Kidney glomerular epithelial cell (primary cell): Measurements from ENCODE around the gene SLC6A7.
"Not testable (repeated sequence)": the region's sequence is repeated elsewhere in the genome, so short reads cannot be mapped to it uniquely, and the experiment has no call there.

Experiments
- DNase-seq: peaks from one replicate; lab custom pipeline; 2025; lab: John Stamatoyannopoulos, UW

The SLC6A7 gene

GRCh38 chr5:150219142-150219541 is 29.3 kb downstream of the SLC6A7 start:
- no peak for DNase-seq

GRCh38 chr5:150219861-150220260 is 30.0 kb downstream of the SLC6A7 start:
- DNase-seq, result no peak

DNA sequence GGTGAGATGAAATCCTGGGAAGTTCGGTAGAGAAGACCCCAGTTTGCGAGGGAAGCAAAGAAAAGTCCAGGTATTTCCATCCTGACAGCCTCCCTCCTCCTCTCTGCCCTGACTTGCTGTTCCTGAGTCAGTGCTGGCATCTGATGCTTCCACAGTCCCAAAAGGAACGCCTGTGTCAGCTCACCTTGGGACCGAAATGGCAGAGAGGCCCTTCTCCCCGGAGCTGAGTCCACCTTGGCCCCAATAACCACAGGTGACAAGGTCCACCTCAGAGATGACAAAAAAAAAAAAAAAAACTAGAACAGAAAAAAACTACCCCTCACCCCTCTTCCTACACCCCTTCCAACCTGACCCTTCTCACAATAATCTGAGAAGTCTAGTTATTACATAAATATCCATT is 31.6 kb downstream of the SLC6A7 start:
- no peak for DNase-seq

- no peak for DNase-seq
These were observed 33.0 kb downstream of the SLC6A7 start for GRCh38 chr5:150222906-150223305.

DNA sequence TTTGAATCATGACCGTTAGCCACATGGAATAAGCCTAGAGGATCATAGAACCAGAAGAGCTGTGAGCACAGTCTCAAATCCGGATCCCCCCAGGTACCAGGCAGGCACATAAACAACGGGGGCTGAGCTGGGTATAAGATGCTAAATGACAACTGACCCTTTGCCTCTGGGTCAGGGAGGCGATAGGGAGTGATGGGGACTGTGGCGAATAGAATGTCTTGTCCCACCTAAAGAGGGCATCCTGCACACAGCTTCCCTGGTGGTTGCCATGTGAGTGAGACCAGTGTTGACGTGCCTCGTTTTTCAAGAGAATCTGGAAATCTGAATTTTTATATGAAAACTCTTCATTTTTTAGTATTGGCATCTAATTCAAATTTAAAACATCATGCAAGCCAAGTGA is 33.6 kb downstream of the SLC6A7 start:
- DNase-seq, result no peak

DNA sequence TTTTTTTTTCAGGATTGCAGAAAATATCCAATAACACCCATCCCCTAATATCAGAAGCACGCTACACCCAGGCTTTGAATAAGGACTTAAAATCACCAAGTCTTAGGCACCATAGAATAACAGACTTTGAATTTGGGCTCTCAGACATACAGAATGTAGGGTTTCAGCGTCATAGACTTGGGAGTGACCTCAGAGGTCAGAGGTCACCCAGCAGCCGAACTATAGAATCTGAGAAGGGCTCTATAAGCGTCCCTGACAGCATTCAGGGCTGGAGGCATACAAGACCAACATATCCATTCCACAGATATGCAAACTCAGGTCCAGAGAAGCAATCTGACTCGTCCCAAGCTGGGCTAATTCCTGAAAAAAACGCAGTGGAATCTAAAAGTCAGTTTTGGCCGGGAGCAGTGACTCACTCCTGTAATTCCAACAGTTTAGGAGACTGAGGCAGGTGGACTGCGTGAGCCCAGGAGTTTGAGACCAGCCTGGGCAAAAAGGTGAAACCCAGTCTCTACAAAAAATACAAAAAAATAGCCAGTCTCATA is 34.7 kb downstream of the SLC6A7 start:
- no peak for DNase-seq

GRCh38 chr5:150227036-150227435 is 37.2 kb downstream of the SLC6A7 start:
- DNase-seq, result no peak

GRCh38 chr5:150227606-150228273 is 37.9 kb downstream of the SLC6A7 start:
- no peak for DNase-seq

DNA sequence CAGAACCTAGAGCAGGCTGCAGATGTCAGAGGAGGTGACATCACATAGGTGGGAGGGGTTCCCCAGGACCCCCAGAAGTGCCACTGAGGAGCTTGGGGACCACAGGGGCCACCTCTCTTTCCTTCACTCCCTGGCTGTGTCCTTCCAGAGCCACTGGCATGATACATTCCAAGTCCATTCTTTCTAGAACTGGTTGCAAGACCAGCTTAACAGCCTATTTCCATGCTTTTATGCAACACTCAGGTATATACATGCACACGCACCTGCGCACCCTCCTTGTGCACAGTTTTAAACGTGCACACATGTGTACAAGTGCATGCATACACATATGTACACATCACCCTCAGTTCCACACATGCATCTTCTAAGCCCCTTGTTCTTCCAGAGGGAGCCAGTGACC is 39.7 kb downstream of the SLC6A7 start:
- DNase-seq, result no peak

DNA sequence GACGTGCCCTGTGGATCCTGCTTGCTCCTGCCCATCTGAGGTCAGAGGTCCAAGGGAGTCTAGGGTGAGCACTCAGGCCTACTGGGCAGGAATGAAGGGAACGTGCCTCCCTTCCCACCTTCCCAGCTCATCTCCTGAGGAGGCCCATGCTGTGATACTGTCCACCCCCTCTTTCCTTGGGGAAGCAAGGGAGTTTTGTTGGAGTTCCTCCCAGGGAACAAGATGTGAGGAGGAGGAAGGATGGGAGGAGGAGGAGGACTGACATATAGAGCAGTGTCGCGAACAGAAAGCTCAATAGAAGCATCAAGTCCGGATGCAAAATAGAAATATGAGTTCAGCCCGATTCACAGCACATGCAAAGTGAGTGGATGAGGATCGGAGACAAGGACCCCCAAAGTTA is 41.0 kb downstream of the SLC6A7 start:
- no peak for DNase-seq

DNA sequence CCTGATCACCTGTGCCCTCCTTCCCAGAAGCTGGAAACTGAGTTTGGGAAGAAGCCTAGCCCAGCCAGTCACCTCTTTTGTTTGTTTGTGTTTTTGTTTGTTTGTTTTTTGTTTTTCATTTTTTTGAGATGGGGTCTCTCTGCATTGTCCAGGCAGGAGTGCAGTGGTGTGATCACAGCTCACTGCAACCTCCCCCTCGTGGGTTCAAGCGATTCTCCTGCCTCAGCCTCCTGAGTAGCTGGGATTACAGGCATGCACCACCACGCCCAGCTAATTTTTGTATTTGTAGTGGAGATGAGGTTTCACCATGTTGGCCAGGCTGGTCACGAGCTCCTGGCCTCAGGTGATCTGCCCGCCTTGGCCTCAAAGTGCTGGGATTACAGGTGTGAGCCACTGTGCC is 43.8 kb downstream of the SLC6A7 start:
- DNase-seq, result not testable (repeated sequence)

DNA sequence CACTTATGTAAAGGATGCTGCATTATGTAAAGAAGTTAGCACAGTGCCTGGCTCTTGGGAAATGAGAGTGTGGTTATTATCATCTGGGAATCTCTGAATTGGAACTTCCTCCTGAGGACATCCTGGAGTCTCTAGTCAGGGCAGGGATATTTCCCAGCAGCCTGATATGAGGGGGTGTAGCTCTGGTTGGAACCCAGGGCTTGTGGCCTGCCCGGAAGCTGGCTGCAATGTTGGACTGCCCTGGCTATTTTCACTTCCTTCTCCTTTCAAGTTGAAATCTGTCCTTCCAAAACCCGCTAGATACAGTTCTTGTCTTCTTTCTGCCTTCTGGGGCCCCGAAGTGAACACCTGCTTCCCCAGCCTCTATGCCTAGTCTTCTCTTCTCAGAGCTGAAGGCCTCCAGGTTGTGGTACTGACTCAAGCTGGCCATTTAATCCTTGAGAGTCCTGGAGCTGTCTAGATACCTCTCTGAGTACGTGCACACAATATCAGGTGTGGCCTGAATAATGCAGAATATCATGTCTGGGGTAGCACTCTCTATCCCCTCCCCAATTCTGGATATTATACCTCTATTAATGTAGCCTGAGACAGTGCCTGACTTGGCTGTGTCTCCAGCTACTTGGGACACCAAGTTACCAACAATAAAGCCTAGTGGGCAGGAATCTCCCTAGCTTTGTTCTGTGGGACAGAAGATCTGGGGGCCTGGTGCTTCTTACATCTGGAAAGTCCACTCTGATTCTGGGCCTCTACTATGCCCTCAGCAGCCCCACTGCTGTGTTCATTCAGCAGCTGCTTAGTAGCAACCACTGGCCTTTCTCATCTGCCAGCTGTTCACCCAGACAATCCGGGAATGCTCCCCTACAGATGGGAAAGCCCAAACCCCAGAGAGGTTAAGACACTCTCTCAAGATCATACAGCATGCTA is 45.0 kb downstream of the SLC6A7 start:
- DNase-seq, result no peak

DNA sequence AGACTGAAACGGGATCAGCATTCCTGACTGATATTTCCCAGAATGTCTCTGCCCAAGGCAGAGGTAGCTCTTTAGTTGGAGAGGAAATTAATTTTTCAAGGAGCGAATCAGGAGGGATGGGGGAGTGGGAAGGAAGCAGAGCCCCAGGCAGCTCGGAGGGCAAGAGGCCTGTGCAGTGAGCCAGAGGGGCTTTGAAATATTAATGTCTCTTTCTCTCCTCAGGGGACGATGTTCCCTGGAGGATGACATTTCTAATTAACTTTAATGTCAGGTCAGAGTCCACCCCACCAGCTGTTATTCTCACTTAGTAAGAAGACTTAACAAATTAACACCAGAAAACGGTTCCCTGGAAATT is 45.6 kb downstream of the SLC6A7 start:
- DNase-seq, result no peak

DNA sequence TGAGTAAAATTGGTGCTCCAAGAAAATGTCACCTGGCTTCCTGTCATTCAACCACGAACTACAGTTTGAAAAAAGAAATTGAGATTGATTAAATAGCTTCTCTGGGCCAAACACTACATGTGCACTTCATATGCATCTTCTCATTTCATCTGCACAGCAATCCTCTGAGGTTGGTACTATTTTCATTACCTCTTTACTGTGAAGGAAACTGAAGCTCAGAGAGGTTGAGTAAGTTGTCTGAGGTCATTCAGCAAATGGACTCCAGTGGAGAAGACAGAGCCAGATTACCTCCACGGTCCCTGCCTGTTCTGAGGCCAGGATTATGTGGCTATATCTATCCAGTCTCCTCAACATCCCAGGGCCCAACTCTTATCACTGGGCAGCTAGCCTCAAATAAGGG is 46.5 kb downstream of the SLC6A7 start:
- no peak for DNase-seq

- DNase-seq, result no peak
These were observed 47.3 kb downstream of the SLC6A7 start for GRCh38 chr5:150236981-150237754.

GRCh38 chr5:150238646-150239045 is 48.8 kb downstream of the SLC6A7 start:
- DNase-seq, result no peak

DNA sequence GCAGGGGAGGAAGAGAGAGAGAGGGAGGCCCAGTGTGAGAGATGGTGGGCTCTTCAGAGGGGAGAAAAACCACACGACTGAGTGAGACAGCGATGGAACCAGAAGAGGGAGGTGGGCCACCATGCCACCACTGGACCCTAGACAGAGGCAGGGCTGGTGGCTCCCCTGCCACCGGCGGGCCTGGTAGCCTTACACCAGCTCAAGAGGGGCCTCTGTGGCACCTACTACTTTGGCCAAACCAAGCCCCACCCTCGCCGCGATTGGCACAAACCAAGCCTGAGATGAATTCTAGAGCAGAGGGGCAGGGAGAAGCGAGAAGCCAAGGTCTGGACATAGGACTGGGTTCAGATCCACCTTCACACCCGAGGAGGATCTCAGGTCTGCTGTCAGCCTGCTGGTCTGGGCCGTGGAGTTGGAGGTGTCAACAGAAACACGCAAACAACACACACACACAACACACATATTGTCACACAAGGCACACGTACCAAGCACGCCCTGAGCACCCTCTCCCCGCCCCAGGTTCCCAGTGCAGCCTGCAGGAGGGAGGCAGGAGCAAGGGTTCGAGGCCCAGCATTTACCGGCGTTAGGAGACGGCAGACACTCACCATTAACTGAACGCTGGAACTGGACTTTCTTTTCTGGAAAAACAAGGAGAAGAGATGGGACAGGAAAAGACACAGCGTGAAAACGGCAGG is 49.4 kb downstream of the SLC6A7 start:
- DNase-seq, result no peak

DNA sequence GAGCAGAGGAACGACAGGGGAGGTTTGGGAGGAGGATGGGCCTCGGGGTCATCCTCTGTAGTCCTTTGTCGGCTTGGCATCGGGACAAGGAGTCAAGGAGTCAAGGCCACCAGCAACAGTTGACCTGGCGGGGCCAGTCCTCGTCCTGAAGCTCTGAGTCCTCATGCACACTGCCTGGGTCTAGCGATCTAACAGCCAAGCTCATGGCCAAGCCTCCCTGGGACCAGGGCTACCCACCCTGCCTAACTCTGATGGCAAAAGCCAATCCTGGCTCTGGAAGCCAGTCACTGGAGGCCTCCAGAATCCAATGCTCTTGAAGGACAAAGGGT is 49.9 kb downstream of the SLC6A7 start:
- no peak for DNase-seq

- DNase-seq, result no peak
These were observed 51.7 kb downstream of the SLC6A7 start for GRCh38 chr5:150241298-150242160.

DNA sequence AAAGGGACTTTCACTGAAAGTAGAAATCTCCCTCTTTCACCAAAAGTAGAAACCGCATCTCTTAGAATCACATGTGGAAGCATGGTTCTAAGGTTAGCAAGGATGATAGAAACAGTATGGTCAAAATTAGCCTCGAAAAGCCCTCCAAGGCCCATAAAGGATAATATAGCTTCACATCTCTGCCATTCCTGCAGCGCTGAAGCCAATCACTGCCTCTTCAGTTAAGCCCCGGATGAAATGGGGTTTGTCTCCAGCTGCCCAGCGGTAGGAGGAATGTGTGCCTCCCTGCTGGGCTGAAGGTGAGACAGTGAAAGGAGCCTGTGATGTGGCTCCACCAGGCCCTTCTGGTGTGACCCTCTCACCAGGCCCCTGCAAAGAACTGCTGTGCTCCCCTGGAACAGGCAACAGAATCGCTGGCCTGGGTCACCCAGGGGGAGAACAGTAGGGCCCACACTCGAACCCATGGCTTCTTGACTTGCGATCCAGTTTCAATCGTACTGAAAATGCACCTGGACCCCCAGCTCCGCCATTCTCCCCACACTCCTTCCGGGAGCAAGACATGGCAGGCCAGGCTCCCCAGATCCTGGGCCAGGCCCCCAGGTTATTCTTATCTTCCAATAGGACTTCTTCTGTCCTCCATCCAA is 52.5 kb downstream of the SLC6A7 start:
- DNase-seq, result no peak

DNA sequence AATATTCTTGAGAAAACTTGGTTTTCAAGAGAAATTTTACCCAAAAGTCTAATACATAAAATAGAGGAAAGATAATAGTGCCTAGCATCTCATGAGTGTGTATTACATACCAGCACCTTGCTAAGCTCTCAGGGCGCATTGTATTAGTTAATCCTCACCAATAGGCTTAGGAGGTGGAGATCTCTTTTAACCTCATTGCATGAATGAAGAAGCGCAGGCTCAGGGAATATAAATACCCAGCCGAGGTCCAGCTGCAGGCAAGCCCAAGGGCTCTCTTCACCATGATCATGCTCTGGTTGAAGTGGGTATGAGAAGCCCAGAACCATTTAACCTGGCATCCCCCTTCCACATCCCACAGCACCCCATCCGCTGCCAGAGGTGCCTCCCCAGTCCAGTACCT is 53.7 kb downstream of the SLC6A7 start:
- DNase-seq, result no peak
